Stimulated activated CD4-positive, alpha-beta T cell treated with anti-CD3 and anti-CD28 coated beads, TNF-alpha, amount 100 ng/mL, for 48 hours (primary cell): Measurements from ENCODE around the gene PAAF1.
"Not testable (repeated sequence)": the region's sequence is repeated elsewhere in the genome, so short reads cannot be mapped to it uniquely, and the experiment has no call there.

Experiments
- DNase-seq, 3 donors: peaks; one replicate each; pipeline ENCODE4 v3.0.0-alpha.2; 2020; ENCODE audit warnings: low read depth in 3 of 3

PAAF1 gene

GRCh38 chr11:73876424-73877310 is at the start of gene PAAF1, which contains the start of gene COA4:
Gene PAAF1 (plus strand): TSS chr11:73876999. CDS start chr11:73877022, 23 bp downstream.
Gene COA4 (minus strand): TSS chr11:73876846. CDS start chr11:73873378, 3,468 bp downstream.
- DNase-seq = peak; percentile 90 to 93 (median 93)

- no peak for DNase-seq
These were observed 46.5 kb upstream of the PAAF1 start for GRCh38 chr11:73830261-73830660.

- DNase-seq = no peak
These were observed 43.7 kb upstream of the PAAF1 start for GRCh38 chr11:73833067-73833466.

- DNase-seq = no peak
These were observed 38.2 kb upstream of the PAAF1 start for GRCh38 chr11:73838443-73839122.

- no peak for DNase-seq
These were observed 37.7 kb upstream of the PAAF1 start for GRCh38 chr11:73839123-73839457.

- DNase-seq = no peak
These were observed 25.6 kb upstream of the PAAF1 start for GRCh38 chr11:73851046-73851764.

GRCh38 chr11:73852049-73852448 is 24.8 kb upstream of the PAAF1 start:
- DNase-seq = no peak

- no peak for DNase-seq
These were observed 22.1 kb upstream of the PAAF1 start for GRCh38 chr11:73854680-73855079.

- no peak for DNase-seq
These were observed 20.7 kb upstream of the PAAF1 start for GRCh38 chr11:73856031-73856567.

- DNase-seq = no peak
These were observed 17.1 kb upstream of the PAAF1 start for GRCh38 chr11:73859671-73860070.

- no peak for DNase-seq
These were observed 16.6 kb upstream of the PAAF1 start for GRCh38 chr11:73860202-73860601.

GRCh38 chr11:73862986-73863385 is 13.8 kb upstream of the PAAF1 start:
- no peak for DNase-seq

- no peak for DNase-seq
These were observed 10.7 kb upstream of the PAAF1 start for GRCh38 chr11:73866095-73866579.

- no peak for DNase-seq
These were observed 10.2 kb upstream of the PAAF1 start for GRCh38 chr11:73866586-73866996.

- DNase-seq = no peak
These were observed 7.4 kb upstream of the PAAF1 start for GRCh38 chr11:73869332-73869949.

GRCh38 chr11:73870261-73870660 is 6.5 kb upstream of the PAAF1 start:
- no peak for DNase-seq

GRCh38 chr11:73872749-73873357 is 3.9 kb upstream of the PAAF1 start:
- DNase-seq = no peak

- no peak for DNase-seq
These were observed 1.4 kb upstream of the PAAF1 start for GRCh38 chr11:73875380-73875779.

- DNase-seq = no peak
These were observed 959 bp upstream of the PAAF1 start for GRCh38 chr11:73875840-73876239.

GRCh38 chr11:73878771-73879170 is 2.0 kb downstream of the PAAF1 start:
- DNase-seq = no peak

GRCh38 chr11:73880449-73880848 is 3.6 kb downstream of the PAAF1 start:
- DNase-seq = not testable (repeated sequence)
